Measurements from ENCODE around the gene PMM1. TPM values are rescaled to one million over a fixed set of nuclear protein-coding genes. Genes with fewer than 3 reads are reported as not detected.
"Not testable (repeated sequence)": the region's sequence is repeated elsewhere in the genome, so short reads cannot be mapped to it uniquely, and the experiment has no call there.

PMM1 gene
- 17.7 and 18.9 TPM in 2 replicates for total RNA-seq

GRCh38 chr22:41589391-41590241 lies at the start of gene PMM1:
Gene PMM1, minus strand, starts transcription at chr22:41589840. Its CDS starts 35 bp downstream, at chr22:41589805.
- peak; percentile 85 for DNase-seq (ENCODE audit: extremely low read depth, low read depth, low spot score)

GRCh38 chr22:41638748-41639147 lies 49.1 kb upstream of the PMM1 start:
- no peak for DNase-seq (ENCODE audit: extremely low read depth, low read depth, low spot score)

GRCh38 chr22:41638124-41638523 lies 48.5 kb upstream of the PMM1 start:
- DNase-seq (ENCODE audit: extremely low read depth, low read depth, low spot score): no peak

- DNase-seq (ENCODE audit: extremely low read depth, low read depth, low spot score): not testable (repeated sequence)
Measured at GRCh38 chr22:41637623-41638022, 48.0 kb upstream of the PMM1 start.

GRCh38 chr22:41636467-41636866 lies 46.8 kb upstream of the PMM1 start:
- DNase-seq (ENCODE audit: extremely low read depth, low read depth, low spot score): no peak

GRCh38 chr22:41634610-41635009 lies 45.0 kb upstream of the PMM1 start:
- not testable (repeated sequence) for DNase-seq (ENCODE audit: extremely low read depth, low read depth, low spot score)

- not testable (repeated sequence) for DNase-seq (ENCODE audit: extremely low read depth, low read depth, low spot score)
Measured at GRCh38 chr22:41631615-41632014, 42.0 kb upstream of the PMM1 start.

- not testable (repeated sequence) for DNase-seq (ENCODE audit: extremely low read depth, low read depth, low spot score)
Measured at GRCh38 chr22:41631115-41631514, 41.5 kb upstream of the PMM1 start.

GRCh38 chr22:41625577-41625976 lies 35.9 kb upstream of the PMM1 start:
- no peak for DNase-seq (ENCODE audit: extremely low read depth, low read depth, low spot score)

- DNase-seq (ENCODE audit: extremely low read depth, low read depth, low spot score): no peak
Measured at GRCh38 chr22:41621911-41622179, 32.2 kb upstream of the PMM1 start.

- peak; percentile 99 for DNase-seq (ENCODE audit: extremely low read depth, low read depth, low spot score)
Measured at GRCh38 chr22:41621099-41621910, 31.7 kb upstream of the PMM1 start, which contains the start of gene XRCC6. Gene XRCC6, plus strand, starts transcription at chr22:41621295. Its CDS starts 710 bp downstream, at chr22:41622005.

- no peak for DNase-seq (ENCODE audit: extremely low read depth, low read depth, low spot score)
Measured at GRCh38 chr22:41620589-41621098, 31.0 kb upstream of the PMM1 start, which contains the start of gene DESI1. Gene DESI1, minus strand, starts transcription at chr22:41621043. Its CDS starts 204 bp downstream, at chr22:41620839.

GRCh38 chr22:41619979-41620588 lies 30.4 kb upstream of the PMM1 start:
- no peak for DNase-seq (ENCODE audit: extremely low read depth, low read depth, low spot score)

- no peak for DNase-seq (ENCODE audit: extremely low read depth, low read depth, low spot score)
Measured at GRCh38 chr22:41613456-41613855, 23.8 kb upstream of the PMM1 start.

- no peak for DNase-seq (ENCODE audit: extremely low read depth, low read depth, low spot score)
Measured at GRCh38 chr22:41612603-41613306, 23.1 kb upstream of the PMM1 start.

GRCh38 chr22:41608386-41608785 lies 18.7 kb upstream of the PMM1 start:
- DNase-seq (ENCODE audit: extremely low read depth, low read depth, low spot score): no peak

- DNase-seq (ENCODE audit: extremely low read depth, low read depth, low spot score): no peak
Measured at GRCh38 chr22:41603873-41604332, 14.3 kb upstream of the PMM1 start.

GRCh38 chr22:41600976-41601375 lies 11.3 kb upstream of the PMM1 start:
- DNase-seq (ENCODE audit: extremely low read depth, low read depth, low spot score): no peak

GRCh38 chr22:41598891-41599635 lies 9.4 kb upstream of the PMM1 start:
- DNase-seq (ENCODE audit: extremely low read depth, low read depth, low spot score): no peak

- no peak for DNase-seq (ENCODE audit: extremely low read depth, low read depth, low spot score)
Measured at GRCh38 chr22:41598081-41598480, 8.4 kb upstream of the PMM1 start.

Data from glomerular endothelial cell (primary cell).